HL-60 (cell line): ENCODE measurements around the gene CHD5.

Experiments
- GABPA ChIP-seq: IDR thresholded peaks from 2 replicates; pipeline ENCODE4 v1.6.1; 2012; ENCODE audit warnings: low read depth
- POLR2AphosphoS5 ChIP-seq: IDR thresholded peaks from 2 replicates; pipeline ENCODE4 v1.6.1; 2012; ENCODE audit warnings: low read depth
- TF ChIP-seq, protein P1 (sequence below): IDR thresholded peaks from one replicate; pipeline ENCODE4 v1.5.1; 2011; ENCODE audit warnings: low read length, control low read depth, inconsistent platforms; ENCODE audit not compliant: insufficient read depth
- TF ChIP-seq, protein P2 (sequence below): IDR thresholded peaks from 2 replicates; pipeline ENCODE4 v1.6.1; 2012; ENCODE audit warnings: low read depth; ENCODE audit not compliant: insufficient replicate concordance

DNA sequence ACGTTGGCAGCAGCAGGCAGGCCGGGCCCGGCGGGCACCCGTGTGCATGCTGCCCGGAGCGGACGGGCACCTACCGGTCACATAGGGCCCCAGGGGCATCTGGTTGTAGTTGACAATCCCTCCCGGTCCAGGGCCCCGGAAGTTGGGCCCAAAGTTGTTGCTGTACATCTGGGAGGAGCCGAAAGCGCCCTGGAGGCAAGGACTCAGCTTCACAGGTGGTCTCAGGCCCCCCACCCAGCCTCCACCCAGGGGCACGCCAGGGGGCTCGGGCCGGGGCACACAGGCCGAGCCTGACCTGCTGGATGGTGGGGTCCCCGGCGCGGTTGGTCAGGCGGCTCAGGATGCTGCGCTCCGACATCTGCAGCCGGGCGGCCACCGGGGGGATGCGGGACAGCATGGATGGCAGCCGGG, 73.8 kb downstream of the CHD5 start:
- TF ChIP-seq, protein P1, sequence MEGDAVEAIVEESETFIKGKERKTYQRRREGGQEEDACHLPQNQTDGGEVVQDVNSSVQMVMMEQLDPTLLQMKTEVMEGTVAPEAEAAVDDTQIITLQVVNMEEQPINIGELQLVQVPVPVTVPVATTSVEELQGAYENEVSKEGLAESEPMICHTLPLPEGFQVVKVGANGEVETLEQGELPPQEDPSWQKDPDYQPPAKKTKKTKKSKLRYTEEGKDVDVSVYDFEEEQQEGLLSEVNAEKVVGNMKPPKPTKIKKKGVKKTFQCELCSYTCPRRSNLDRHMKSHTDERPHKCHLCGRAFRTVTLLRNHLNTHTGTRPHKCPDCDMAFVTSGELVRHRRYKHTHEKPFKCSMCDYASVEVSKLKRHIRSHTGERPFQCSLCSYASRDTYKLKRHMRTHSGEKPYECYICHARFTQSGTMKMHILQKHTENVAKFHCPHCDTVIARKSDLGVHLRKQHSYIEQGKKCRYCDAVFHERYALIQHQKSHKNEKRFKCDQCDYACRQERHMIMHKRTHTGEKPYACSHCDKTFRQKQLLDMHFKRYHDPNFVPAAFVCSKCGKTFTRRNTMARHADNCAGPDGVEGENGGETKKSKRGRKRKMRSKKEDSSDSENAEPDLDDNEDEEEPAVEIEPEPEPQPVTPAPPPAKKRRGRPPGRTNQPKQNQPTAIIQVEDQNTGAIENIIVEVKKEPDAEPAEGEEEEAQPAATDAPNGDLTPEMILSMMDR: no peak
- TF ChIP-seq POLR2AphosphoS5 (no peak), GABPA (no peak)
- TF ChIP-seq, protein P2, sequence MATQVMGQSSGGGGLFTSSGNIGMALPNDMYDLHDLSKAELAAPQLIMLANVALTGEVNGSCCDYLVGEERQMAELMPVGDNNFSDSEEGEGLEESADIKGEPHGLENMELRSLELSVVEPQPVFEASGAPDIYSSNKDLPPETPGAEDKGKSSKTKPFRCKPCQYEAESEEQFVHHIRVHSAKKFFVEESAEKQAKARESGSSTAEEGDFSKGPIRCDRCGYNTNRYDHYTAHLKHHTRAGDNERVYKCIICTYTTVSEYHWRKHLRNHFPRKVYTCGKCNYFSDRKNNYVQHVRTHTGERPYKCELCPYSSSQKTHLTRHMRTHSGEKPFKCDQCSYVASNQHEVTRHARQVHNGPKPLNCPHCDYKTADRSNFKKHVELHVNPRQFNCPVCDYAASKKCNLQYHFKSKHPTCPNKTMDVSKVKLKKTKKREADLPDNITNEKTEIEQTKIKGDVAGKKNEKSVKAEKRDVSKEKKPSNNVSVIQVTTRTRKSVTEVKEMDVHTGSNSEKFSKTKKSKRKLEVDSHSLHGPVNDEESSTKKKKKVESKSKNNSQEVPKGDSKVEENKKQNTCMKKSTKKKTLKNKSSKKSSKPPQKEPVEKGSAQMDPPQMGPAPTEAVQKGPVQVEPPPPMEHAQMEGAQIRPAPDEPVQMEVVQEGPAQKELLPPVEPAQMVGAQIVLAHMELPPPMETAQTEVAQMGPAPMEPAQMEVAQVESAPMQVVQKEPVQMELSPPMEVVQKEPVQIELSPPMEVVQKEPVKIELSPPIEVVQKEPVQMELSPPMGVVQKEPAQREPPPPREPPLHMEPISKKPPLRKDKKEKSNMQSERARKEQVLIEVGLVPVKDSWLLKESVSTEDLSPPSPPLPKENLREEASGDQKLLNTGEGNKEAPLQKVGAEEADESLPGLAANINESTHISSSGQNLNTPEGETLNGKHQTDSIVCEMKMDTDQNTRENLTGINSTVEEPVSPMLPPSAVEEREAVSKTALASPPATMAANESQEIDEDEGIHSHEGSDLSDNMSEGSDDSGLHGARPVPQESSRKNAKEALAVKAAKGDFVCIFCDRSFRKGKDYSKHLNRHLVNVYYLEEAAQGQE: no peak
